Neural crest cell (in vitro differentiated cells): ENCODE measurements around the gene ETDA. TPM values are rescaled to one million over a fixed set of nuclear protein-coding genes. Genes with fewer than 3 reads are reported as not detected.
"Not testable (repeated sequence)": the region's sequence is repeated elsewhere in the genome, so short reads cannot be mapped to it uniquely, and the experiment has no call there.

ENCODE experiments used
- DNase-seq: peaks from one replicate; pipeline ENCODE4 v3.0.0; 2021; ENCODE audit warnings: low read depth, mixed read lengths, low spot score
- H3K27ac Mint-ChIP-seq: one replicate; pipeline ENCODE4 v1.8.0; 2021; ENCODE audit warnings: mild to moderate bottlenecking, mixed read lengths; ENCODE audit not compliant: unreplicated experiment
- H3K27me3 Mint-ChIP-seq: 2 replicates; pipeline ENCODE4 v1.8.0; 2021; ENCODE audit warnings: low read depth, mild to moderate bottlenecking, mixed read lengths
- H3K36me3 Mint-ChIP-seq: 2 replicates; pipeline ENCODE4 v1.8.0; 2021; ENCODE audit warnings: low read depth, mild to moderate bottlenecking, mixed read lengths
- H3K4me1 Mint-ChIP-seq: 2 replicates; pipeline ENCODE4 v1.8.0; 2021; ENCODE audit warnings: mixed read lengths
- H3K4me3 Mint-ChIP-seq: one replicate; pipeline ENCODE4 v1.8.0; 2021; ENCODE audit warnings: mild to moderate bottlenecking, mixed read lengths
- H3K9me3 Mint-ChIP-seq: 2 replicates; pipeline ENCODE4 v1.8.0; 2021; ENCODE audit warnings: mixed read lengths
- long read RNA-seq: library from polyadenylated mRNA; unstranded; transcript quantifications from one replicate; pipeline ENCODE4 v2.0.0, GENCODE V29; 2020
- total RNA-seq: library from RNA; stranded (reverse); gene quantifications from 2 replicates; pipeline ENCODE4 v1.2.1, GENCODE V29; 2021
- TF ChIP-seq, protein P1 (sequence below): fragments of 200-600 bp; sonication (generic); conservative IDR thresholded peaks from 2 replicates; pipeline ENCODE4 v1.5.0; 2021; ENCODE audit warnings: antibody characterized with exemption, mild to moderate bottlenecking

The ETDA gene
- not detected in 2 replicates for total RNA-seq
- long read RNA-seq, result 0 reads

- H3K27me3 Mint-ChIP-seq, H3K4me3 Mint-ChIP-seq, H3K4me1 Mint-ChIP-seq, H3K27ac Mint-ChIP-seq, DNase-seq, H3K9me3 Mint-ChIP-seq, H3K36me3 Mint-ChIP-seq: not testable (repeated sequence)
These were observed at the start of gene ETDA for GRCh38 chrX:135252011-135252518. Gene ETDA (plus strand): TSS chrX:135252061. CDS start chrX:135253277, 1,216 bp downstream.

- not testable (repeated sequence) for H3K4me1 Mint-ChIP-seq, H3K36me3 Mint-ChIP-seq, H3K27ac Mint-ChIP-seq, H3K4me3 Mint-ChIP-seq, H3K27me3 Mint-ChIP-seq
- TF ChIP-seq, protein P1, sequence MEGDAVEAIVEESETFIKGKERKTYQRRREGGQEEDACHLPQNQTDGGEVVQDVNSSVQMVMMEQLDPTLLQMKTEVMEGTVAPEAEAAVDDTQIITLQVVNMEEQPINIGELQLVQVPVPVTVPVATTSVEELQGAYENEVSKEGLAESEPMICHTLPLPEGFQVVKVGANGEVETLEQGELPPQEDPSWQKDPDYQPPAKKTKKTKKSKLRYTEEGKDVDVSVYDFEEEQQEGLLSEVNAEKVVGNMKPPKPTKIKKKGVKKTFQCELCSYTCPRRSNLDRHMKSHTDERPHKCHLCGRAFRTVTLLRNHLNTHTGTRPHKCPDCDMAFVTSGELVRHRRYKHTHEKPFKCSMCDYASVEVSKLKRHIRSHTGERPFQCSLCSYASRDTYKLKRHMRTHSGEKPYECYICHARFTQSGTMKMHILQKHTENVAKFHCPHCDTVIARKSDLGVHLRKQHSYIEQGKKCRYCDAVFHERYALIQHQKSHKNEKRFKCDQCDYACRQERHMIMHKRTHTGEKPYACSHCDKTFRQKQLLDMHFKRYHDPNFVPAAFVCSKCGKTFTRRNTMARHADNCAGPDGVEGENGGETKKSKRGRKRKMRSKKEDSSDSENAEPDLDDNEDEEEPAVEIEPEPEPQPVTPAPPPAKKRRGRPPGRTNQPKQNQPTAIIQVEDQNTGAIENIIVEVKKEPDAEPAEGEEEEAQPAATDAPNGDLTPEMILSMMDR, result peak; percentile 57
- DNase-seq, result peak; percentile 3
- H3K9me3 Mint-ChIP-seq, result peaks cover 24% of the 10 kb centered on the region
These were observed 45.4 kb upstream of the ETDA start for GRCh38 chrX:135206427-135206826.

DNA sequence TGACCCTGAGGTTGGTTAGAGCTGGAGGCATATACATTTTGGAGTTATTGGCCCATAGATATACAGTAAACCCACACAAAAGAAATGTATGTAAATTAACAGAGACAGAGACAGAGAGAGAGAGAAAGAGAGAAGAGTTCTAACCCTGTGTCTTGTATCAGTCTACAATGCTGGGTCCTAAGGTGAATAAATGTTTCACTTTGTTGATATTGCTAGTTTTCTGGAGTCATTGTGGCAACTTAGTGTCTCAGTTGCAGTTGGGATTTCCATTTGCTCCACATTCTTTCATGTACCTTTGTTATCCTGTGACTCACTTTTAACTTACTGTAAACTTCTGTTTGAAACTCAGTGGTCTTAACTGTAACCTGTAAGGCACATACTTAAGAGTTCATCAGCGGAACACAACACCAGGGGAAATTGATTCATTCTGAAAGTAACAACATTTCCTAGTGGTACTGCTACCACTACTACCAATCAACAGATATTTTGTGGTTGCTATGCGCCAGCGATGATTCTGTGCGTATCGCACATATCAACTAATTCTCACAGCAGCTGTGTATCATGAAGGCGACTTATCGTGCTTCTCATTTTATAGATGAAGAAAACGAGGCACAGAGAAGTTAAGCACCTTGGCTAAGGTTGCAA, 38.5 kb upstream of the ETDA start:
- H3K9me3 Mint-ChIP-seq, result peaks cover 9% of the 10 kb centered on the region
- H3K36me3 Mint-ChIP-seq, result no peaks in the 10 kb centered on the region
- no peaks in the 10 kb centered on the region for H3K27me3 Mint-ChIP-seq
- no peaks in the 10 kb centered on the region for H3K4me1 Mint-ChIP-seq
- TF ChIP-seq, protein P1, result no peak
- no peak overlapping the region for H3K4me3 Mint-ChIP-seq
- no peak for DNase-seq
- H3K27ac Mint-ChIP-seq, result no peak overlapping the region

- H3K27me3 Mint-ChIP-seq, DNase-seq, H3K9me3 Mint-ChIP-seq, H3K4me3 Mint-ChIP-seq, H3K36me3 Mint-ChIP-seq, H3K4me1 Mint-ChIP-seq, H3K27ac Mint-ChIP-seq: not testable (repeated sequence)
These were observed 5.9 kb upstream of the ETDA start for GRCh38 chrX:135245989-135246388.

GRCh38 chrX:135256087-135256684, 4.3 kb downstream of the ETDA start:
- not testable (repeated sequence) for DNase-seq, H3K9me3 Mint-ChIP-seq, H3K36me3 Mint-ChIP-seq, H3K4me3 Mint-ChIP-seq, H3K4me1 Mint-ChIP-seq, H3K27ac Mint-ChIP-seq, H3K27me3 Mint-ChIP-seq

GRCh38 chrX:135256923-135257322, 5.1 kb downstream of the ETDA start:
- DNase-seq, result no peak
- H3K27me3 Mint-ChIP-seq, result no peaks in the 10 kb centered on the region
- peaks cover 7% of the 10 kb centered on the region for H3K36me3 Mint-ChIP-seq
- H3K9me3 Mint-ChIP-seq, result peaks cover 6% of the 10 kb centered on the region
- no peaks in the 10 kb centered on the region for H3K4me1 Mint-ChIP-seq
- TF ChIP-seq, protein P1, result no peak
- no peak overlapping the region for H3K4me3 Mint-ChIP-seq
- H3K27ac Mint-ChIP-seq, result no peak overlapping the region

DNA sequence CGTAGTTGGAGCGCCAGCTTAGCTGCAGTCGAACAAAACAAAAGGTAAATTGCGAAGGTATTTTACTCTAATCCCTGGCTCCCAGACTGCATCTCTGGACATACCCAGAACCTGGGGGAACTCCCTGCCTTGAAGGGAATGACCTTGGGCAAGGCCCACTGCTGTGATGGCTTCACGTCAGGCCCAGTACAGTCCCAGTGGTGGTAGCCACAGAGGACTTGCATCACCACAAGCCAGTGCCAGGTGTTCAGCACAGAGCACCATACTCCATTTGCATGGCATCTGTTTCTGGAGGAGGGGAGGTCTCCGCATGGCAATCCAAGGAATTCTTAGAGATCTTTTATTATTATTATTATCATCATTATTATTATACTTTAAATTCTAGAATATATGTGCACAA, 5.6 kb downstream of the ETDA start:
- Mint-ChIP-seq H3K36me3 (peaks cover 7% of the 10 kb centered on the region), H3K27me3 (no peaks in the 10 kb centered on the region), H3K9me3 (peaks cover 12% of the 10 kb centered on the region), H3K27ac (no peak overlapping the region), H3K4me1 (no peaks in the 10 kb centered on the region), H3K4me3 (no peak overlapping the region)
- TF ChIP-seq, protein P1, result no peak
- DNase-seq, result no peak

GRCh38 chrX:135260976-135261375, 9.1 kb downstream of the ETDA start:
- not testable (repeated sequence) for H3K4me3 Mint-ChIP-seq, DNase-seq, H3K27ac Mint-ChIP-seq, H3K27me3 Mint-ChIP-seq, H3K4me1 Mint-ChIP-seq
- Mint-ChIP-seq H3K9me3 (peaks cover 26% of the 10 kb centered on the region), H3K36me3 (peaks cover 13% of the 10 kb centered on the region)

GRCh38 chrX:135263376-135263775, 11.5 kb downstream of the ETDA start:
- not testable (repeated sequence) for H3K27me3 Mint-ChIP-seq, H3K4me3 Mint-ChIP-seq, H3K4me1 Mint-ChIP-seq, H3K27ac Mint-ChIP-seq, DNase-seq
- Mint-ChIP-seq H3K9me3 (peaks cover 28% of the 10 kb centered on the region), H3K36me3 (peaks cover 13% of the 10 kb centered on the region)
